ENCODE results near the gene NBPF12. TPM values are rescaled to one million over a fixed set of nuclear protein-coding genes. Genes with fewer than 3 reads are reported as not detected.
"Not testable (repeated sequence)": the region's sequence is repeated elsewhere in the genome, so short reads cannot be mapped to it uniquely, and the experiment has no call there.

The NBPF12 gene
- 6.0 and 9.3 TPM in 2 replicates for total RNA-seq

GRCh38 chr1:146938242-146938902 is at the start of gene NBPF12:
Gene NBPF12 (plus strand): TSS chr1:146938324. CDS start chr1:146960144, 21,820 bp downstream.
- DNase-seq (ENCODE audit: low read depth) = peak; percentile 81
- H3K4me3 ChIP-seq (ENCODE audit: low read depth, low read length) = peak within 1 kb of the TSS; percentile 69

- DNase-seq (ENCODE audit: low read depth); H3K4me3 ChIP-seq (ENCODE audit: low read depth, low read length): not testable (repeated sequence)
Observed at GRCh38 chr1:146891355-146891754, 46.8 kb upstream of the NBPF12 start.

- not testable (repeated sequence) for H3K4me3 ChIP-seq (ENCODE audit: low read depth, low read length); DNase-seq (ENCODE audit: low read depth)
Observed at GRCh38 chr1:146892331-146892730, 45.8 kb upstream of the NBPF12 start.

GRCh38 chr1:146907565-146908261 is 30.4 kb upstream of the NBPF12 start:
- not testable (repeated sequence) for DNase-seq (ENCODE audit: low read depth); H3K4me3 ChIP-seq (ENCODE audit: low read depth, low read length)

- not testable (repeated sequence) for DNase-seq (ENCODE audit: low read depth); H3K4me3 ChIP-seq (ENCODE audit: low read depth, low read length)
Observed at GRCh38 chr1:146912975-146913374, 25.1 kb upstream of the NBPF12 start.

GRCh38 chr1:146920811-146921210 is 17.3 kb upstream of the NBPF12 start:
- H3K4me3 ChIP-seq (ENCODE audit: low read depth, low read length); DNase-seq (ENCODE audit: low read depth): not testable (repeated sequence)

GRCh38 chr1:146922614-146923013 is 15.5 kb upstream of the NBPF12 start:
- not testable (repeated sequence) for DNase-seq (ENCODE audit: low read depth); H3K4me3 ChIP-seq (ENCODE audit: low read depth, low read length)

GRCh38 chr1:146924106-146924505 is 14.0 kb upstream of the NBPF12 start:
- DNase-seq (ENCODE audit: low read depth); H3K4me3 ChIP-seq (ENCODE audit: low read depth, low read length): not testable (repeated sequence)

GRCh38 chr1:146926413-146926812 is 11.7 kb upstream of the NBPF12 start:
- DNase-seq (ENCODE audit: low read depth); H3K4me3 ChIP-seq (ENCODE audit: low read depth, low read length): not testable (repeated sequence)

- not testable (repeated sequence) for H3K4me3 ChIP-seq (ENCODE audit: low read depth, low read length); DNase-seq (ENCODE audit: low read depth)
Observed at GRCh38 chr1:146930225-146930624, 7.9 kb upstream of the NBPF12 start.

GRCh38 chr1:146934390-146935223 is 3.5 kb upstream of the NBPF12 start:
- not testable (repeated sequence) for DNase-seq (ENCODE audit: low read depth); H3K4me3 ChIP-seq (ENCODE audit: low read depth, low read length)

- DNase-seq (ENCODE audit: low read depth); H3K4me3 ChIP-seq (ENCODE audit: low read depth, low read length): not testable (repeated sequence)
Observed at GRCh38 chr1:146937462-146937861, 662 bp upstream of the NBPF12 start.

GRCh38 chr1:146938927-146939786 is 1.0 kb downstream of the NBPF12 start:
- peak; percentile 15 for DNase-seq (ENCODE audit: low read depth)
- H3K4me3 ChIP-seq (ENCODE audit: low read depth, low read length) = peak overlapping the region; percentile 69

- H3K4me3 ChIP-seq (ENCODE audit: low read depth, low read length); DNase-seq (ENCODE audit: low read depth): not testable (repeated sequence)
Observed at GRCh38 chr1:146940293-146940692, 2.2 kb downstream of the NBPF12 start.

GRCh38 chr1:146943342-146943886 is 5.3 kb downstream of the NBPF12 start:
- DNase-seq (ENCODE audit: low read depth); H3K4me3 ChIP-seq (ENCODE audit: low read depth, low read length): not testable (repeated sequence)

GRCh38 chr1:146948127-146948526 is 10.0 kb downstream of the NBPF12 start:
- not testable (repeated sequence) for DNase-seq (ENCODE audit: low read depth)

GRCh38 chr1:146964340-146964739 is 26.2 kb downstream of the NBPF12 start:
- not testable (repeated sequence) for DNase-seq (ENCODE audit: low read depth); H3K4me3 ChIP-seq (ENCODE audit: low read depth, low read length)

More at GRCh38 chr1:146948127-146948526, 10.0 kb downstream of the NBPF12 start:
- H3K4me3 ChIP-seq (ENCODE audit: low read depth, low read length) = not testable (repeated sequence)
